MCF 10A (cell line): Measurements from ENCODE around the gene GATAD2A. TPM values are rescaled to one million over a fixed set of nuclear protein-coding genes. Genes with fewer than 3 reads are reported as not detected.

Source experiments
- BruUV-seq: library from RNA; stranded (reverse); fragments of 400-500 nt; replicated peaks from 2 replicates; lab custom pipeline; 2021; lab: Mats Ljungman, UMichigan
- CTCF ChIA-PET: fragments of 300-600 bp; sonication (Branson Sonifier 250); formaldehyde crosslinking; extraction: SDS; loops from one replicate; lab custom pipeline; 2021; ENCODE audit warnings: antibody characterized with exemption, inconsistent platforms; lab: Yijun Ruan, JAX
- POLR2A ChIA-PET: fragments of 300-600, 350-650 bp; sonication (Branson Sonifier 250); formaldehyde crosslinking; extraction: SDS; loops from one replicate; lab custom pipeline; 2020; ENCODE audit warnings: antibody characterized with exemption, inconsistent platforms; lab: Yijun Ruan, JAX
- DNase-seq: peaks from one replicate; pipeline ENCODE4 v3.0.0-alpha.2; 2018; ENCODE audit not compliant: unreplicated experiment
- H3K27ac Mint-ChIP-seq: one replicate; pipeline ENCODE4 v1.8.0; 2022; ENCODE audit warnings: mild to moderate bottlenecking, low read depth, mixed read lengths; ENCODE audit not compliant: unreplicated experiment
- H3K27me3 Mint-ChIP-seq: one replicate; pipeline ENCODE4 v1.8.0; 2022; ENCODE audit warnings: mixed read lengths; ENCODE audit not compliant: insufficient read depth, unreplicated experiment
- H3K36me3 Mint-ChIP-seq: one replicate; pipeline ENCODE4 v1.8.0; 2022; ENCODE audit warnings: mild to moderate bottlenecking, moderate library complexity, mixed read lengths; ENCODE audit not compliant: insufficient read depth, unreplicated experiment
- H3K4me1 Mint-ChIP-seq: one replicate; pipeline ENCODE4 v1.8.0; 2022; ENCODE audit warnings: mixed read lengths; ENCODE audit not compliant: insufficient read depth, unreplicated experiment
- H3K4me3 Mint-ChIP-seq: one replicate; pipeline ENCODE4 v1.8.0; 2022; ENCODE audit warnings: mild to moderate bottlenecking, moderate library complexity, mixed read lengths; ENCODE audit not compliant: unreplicated experiment
- H3K9me3 Mint-ChIP-seq: one replicate; pipeline ENCODE4 v1.8.0; 2022; ENCODE audit warnings: mixed read lengths; ENCODE audit not compliant: unreplicated experiment
- CTCF ChIP-seq: fragments of 200-600 bp; IDR thresholded peaks from one replicate; pipeline ENCODE4 v1.8.0; 2022; ENCODE audit warnings: antibody characterized with exemption, mild to moderate bottlenecking; ENCODE audit not compliant: unreplicated experiment
- intact Hi-C: fragments of 100-400 bp; cut with micrococcal nuclease; formaldehyde crosslinking; loops from 2 replicates; pipeline ENCODE4 v1.14.1; 2022
- total RNA-seq: library from RNA; stranded (reverse); gene quantifications from 2 replicates; pipeline ENCODE4 v1.2.3, GENCODE V29; 2022

Gene GATAD2A
- total RNA-seq, 1 experiment from 2014 or later, result 91.5 TPM

GRCh38 chr19:19421299-19421696 lies 15.8 kb downstream of the GATAD2A start:
- ChIA-PET POLR2A (no interaction called here), CTCF (no interaction called here)
- no peak overlapping the region for H3K4me3 Mint-ChIP-seq
- H3K4me1 Mint-ChIP-seq, result peaks cover 8% of the 10 kb centered on the region
- H3K27me3 Mint-ChIP-seq, result no peaks in the 10 kb centered on the region
- H3K27ac Mint-ChIP-seq, result no peak overlapping the region
- no TSS peak for BruUV-seq
- no peak for TF ChIP-seq CTCF
- intact Hi-C loops, result no loop called here
- H3K9me3 Mint-ChIP-seq, result no peaks in the 10 kb centered on the region
- DNase-seq, result no peak
- H3K36me3 Mint-ChIP-seq, result no peaks in the 10 kb centered on the region

GRCh38 chr19:19422156-19422555 lies 16.7 kb downstream of the GATAD2A start:
- no peak for TF ChIP-seq CTCF
- H3K27ac Mint-ChIP-seq, result no peak overlapping the region
- H3K36me3 Mint-ChIP-seq, result no peaks in the 10 kb centered on the region
- intact Hi-C loops, result no loop called here
- H3K4me3 Mint-ChIP-seq, result no peak overlapping the region
- ChIA-PET CTCF (interaction anchor here (0.7 to 0.9 kb wide), 2 partner anchors 36 to 69 kb away, joined by 3 to 4 read pairs; no protein-coding TSS in a partner anchor), POLR2A (no interaction called here)
- H3K9me3 Mint-ChIP-seq, result no peaks in the 10 kb centered on the region
- no peak for DNase-seq
- peaks cover 7% of the 10 kb centered on the region for H3K4me1 Mint-ChIP-seq
- H3K27me3 Mint-ChIP-seq, result no peaks in the 10 kb centered on the region
- no TSS peak for BruUV-seq

- TF ChIP-seq CTCF, result no peak
- Mint-ChIP-seq H3K9me3 (no peaks in the 10 kb centered on the region), H3K4me1 (peaks cover 3% of the 10 kb centered on the region), H3K4me3 (no peak overlapping the region), H3K36me3 (peaks cover 4% of the 10 kb centered on the region), H3K27ac (no peak overlapping the region), H3K27me3 (no peaks in the 10 kb centered on the region)
- ChIA-PET POLR2A (interaction anchor here (1.0 kb wide), 1 partner anchor 11 kb away, joined by 4 read pairs; no protein-coding TSS in a partner anchor), CTCF (no interaction called here)
- no TSS peak for BruUV-seq
- intact Hi-C loops, result no loop called here
- DNase-seq, result no peak
These were observed 17.8 kb downstream of the GATAD2A start for GRCh38 chr19:19423322-19423721.

GRCh38 chr19:19425170-19425875 lies 19.8 kb downstream of the GATAD2A start:
- no peaks in the 10 kb centered on the region for H3K4me1 Mint-ChIP-seq
- no peak for TF ChIP-seq CTCF
- no peaks in the 10 kb centered on the region for H3K27me3 Mint-ChIP-seq
- peaks cover 11% of the 10 kb centered on the region for H3K36me3 Mint-ChIP-seq
- no peak for DNase-seq
- no peaks in the 10 kb centered on the region for H3K9me3 Mint-ChIP-seq
- POLR2A ChIA-PET, result no interaction called here
- intact Hi-C loops, result no loop called here
- no peak overlapping the region for H3K27ac Mint-ChIP-seq
- no TSS peak for BruUV-seq
- CTCF ChIA-PET, result interaction anchor here (1.0 to 1.2 kb wide), 2 partner anchors 12 to 18 kb away, joined by 3 to 5 read pairs; no protein-coding TSS in a partner anchor
- no peak overlapping the region for H3K4me3 Mint-ChIP-seq
